NCI-H82 treated with DMSO at 0.1 percent for 48 hours (cell line): ENCODE measurements around the gene SRC.

Experiments
- DNase-seq: peaks from one replicate; lab custom pipeline; 2025; ENCODE audit not compliant: unreplicated experiment; lab: John Stamatoyannopoulos, UW

The SRC gene

GRCh38 chr20:37446286-37447032 lies 100.5 kb downstream of the SRC start:
- no peak for DNase-seq

GRCh38 chr20:37447688-37448087 lies 101.7 kb downstream of the SRC start:
- DNase-seq, result no peak

GRCh38 chr20:37449276-37449675 lies 103.3 kb downstream of the SRC start:
- no peak for DNase-seq

GRCh38 chr20:37450344-37450743 lies 104.4 kb downstream of the SRC start:
- no peak for DNase-seq

- DNase-seq, result no peak
Observed at GRCh38 chr20:37451616-37452015, 105.7 kb downstream of the SRC start.

- no peak for DNase-seq
Observed at GRCh38 chr20:37452236-37452635, 106.3 kb downstream of the SRC start.

- DNase-seq, result no peak
Observed at GRCh38 chr20:37453288-37453687, 107.3 kb downstream of the SRC start.

- DNase-seq, result no peak
Observed at GRCh38 chr20:37453836-37454235, 107.9 kb downstream of the SRC start.

- no peak for DNase-seq
Observed at GRCh38 chr20:37454636-37455385, 108.9 kb downstream of the SRC start.
